HCT116 (cell line): ENCODE measurements around the gene AMMECR1.

Source experiments
- CTCF ChIP-seq, 3 experiments: fragments of 200-600 bp in 1 of 3; sonication (generic) in 1 of 3; IDR thresholded peaks in 2 of 3; conservative IDR thresholded peaks in 1 of 3; 2 replicates each; pipeline ENCODE4 v1.5.1; 2012 to 2017; ENCODE audit warnings: low read depth in 2 of 3, low read length in 2 of 3, antibody characterized with exemption in 1 of 3, borderline replicate concordance in 1 of 3, control low read depth in 1 of 3, mild to moderate bottlenecking in 1 of 3, mixed read lengths in 1 of 3, mixed run types in 1 of 3, moderate library complexity in 1 of 3; ENCODE audit not compliant: insufficient read depth in 1 of 3
- EZH2 ChIP-seq: fragments of 200-600 bp; sonication (generic); IDR thresholded peaks from 2 replicates; pipeline ENCODE4 v1.6.1; 2017; ENCODE audit warnings: antibody characterized with exemption, mixed run types
- POLR2A ChIP-seq: IDR thresholded peaks from 2 replicates; pipeline ENCODE4 v1.7.0; 2011; ENCODE audit warnings: borderline replicate concordance; ENCODE audit not compliant: insufficient read depth, insufficient read length; ENCODE audit errors: extremely low read depth
- POLR2AphosphoS5 ChIP-seq: IDR thresholded peaks from 2 replicates; pipeline ENCODE4 v1.6.1; 2011; ENCODE audit warnings: mild to moderate bottlenecking, low read depth, low read length, moderate library complexity
- RAD21 ChIP-seq: IDR thresholded peaks from 2 replicates; pipeline ENCODE4 v1.6.1; 2012; ENCODE audit warnings: low read depth, mild to moderate bottlenecking
- REST ChIP-seq: IDR thresholded peaks from 2 replicates; pipeline ENCODE4 v1.6.1; 2012; ENCODE audit warnings: low read depth
- SP1 ChIP-seq: IDR thresholded peaks from 2 replicates; pipeline ENCODE4 v1.6.1; 2012; ENCODE audit warnings: low read depth
- ZBTB33 ChIP-seq: IDR thresholded peaks from 2 replicates; pipeline ENCODE4 v1.6.1; 2011; ENCODE audit warnings: mild to moderate bottlenecking, low read length, moderate library complexity; ENCODE audit not compliant: insufficient replicate concordance; ENCODE audit errors: extremely low read depth

DNA sequence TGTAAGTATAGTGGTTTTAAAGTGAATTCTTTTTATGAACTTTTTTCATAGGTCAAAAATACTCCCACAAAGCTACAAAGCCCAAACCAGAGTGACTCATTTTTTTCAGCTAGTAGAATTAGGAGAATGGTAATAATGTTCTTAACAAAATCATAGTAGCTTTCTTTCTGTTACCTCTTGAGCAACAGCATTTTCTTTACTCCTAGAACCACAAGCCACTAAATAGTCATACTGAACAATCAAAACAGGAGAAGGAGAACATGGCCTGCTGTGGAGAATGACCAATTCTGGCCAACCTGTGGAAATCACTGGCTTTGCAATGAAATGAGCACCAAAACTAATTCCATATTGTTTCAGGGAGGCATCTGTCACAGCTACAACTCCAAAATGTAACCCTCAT lies 112.9 kb downstream of the AMMECR1 start:
- TF ChIP-seq EZH2 (no peak), CTCF (IDR thresholded peaks at IDR 0.05 in 2 of 3, conservative IDR thresholded peaks at IDR 0.05 in 1 of 3; ENCODE audit: borderline replicate concordance in 1 of 3, insufficient read depth in 1 of 3, low read depth in 2 of 3, low read length in 2 of 3) (no peak), POLR2AphosphoS5 (no peak), POLR2A (no peak), REST (no peak), RAD21 (no peak), SP1 (no peak), ZBTB33 (no peak)
